Activated CD4-positive, CD25-positive, alpha-beta regulatory T cell treated with anti-CD3 and anti-CD28 coated beads, Interleukin-2, amount 50 U/mL, for 72 hours (primary cell): ENCODE measurements around the gene F11.
"Not testable (repeated sequence)": the region's sequence is repeated elsewhere in the genome, so short reads cannot be mapped to it uniquely, and the experiment has no call there.

Experiments used
- DNase-seq: peaks from one replicate; pipeline ENCODE4 v3.0.0; 2021

F11 gene

DNA sequence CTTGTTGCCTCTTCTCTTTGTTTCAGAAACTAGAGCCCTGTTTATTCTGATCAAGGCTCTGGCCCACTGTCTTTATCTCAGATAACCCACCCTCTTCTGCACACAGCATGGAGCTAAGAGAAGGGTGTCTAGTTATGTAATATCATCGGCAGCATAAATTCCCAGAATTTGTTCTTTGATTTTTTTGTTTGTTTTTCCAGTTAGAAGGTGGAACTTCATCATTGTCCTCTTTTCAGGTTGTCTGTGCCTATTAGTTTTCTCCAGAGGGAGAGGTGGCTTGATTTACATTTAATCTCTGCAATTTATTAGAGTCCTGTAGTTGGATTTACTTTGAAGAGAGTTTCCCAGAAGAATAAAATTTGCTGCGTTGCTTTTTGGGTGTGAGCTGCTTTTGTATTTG is 15.2 kb upstream of the F11 start:
- no peak for DNase-seq

DNA sequence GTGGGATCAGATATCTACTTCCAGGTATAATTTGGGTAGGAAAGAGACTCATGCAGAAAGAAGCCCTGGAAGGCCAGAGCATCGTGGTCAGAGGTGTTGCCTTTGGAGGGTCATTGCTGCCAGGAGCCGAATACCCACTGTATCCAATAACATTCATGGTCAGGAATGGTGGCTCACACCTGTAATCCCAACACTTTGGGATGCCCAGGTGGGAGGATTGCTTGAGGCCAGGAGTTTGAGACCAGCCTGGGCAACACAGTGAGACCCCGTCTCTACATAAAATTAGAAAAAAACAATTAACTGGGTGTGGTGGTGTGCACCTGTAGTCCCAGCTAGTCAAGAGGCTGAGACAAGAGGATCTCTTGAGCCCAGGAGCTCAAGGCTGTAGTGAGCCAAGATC is 10.9 kb upstream of the F11 start:
- no peak for DNase-seq

DNA sequence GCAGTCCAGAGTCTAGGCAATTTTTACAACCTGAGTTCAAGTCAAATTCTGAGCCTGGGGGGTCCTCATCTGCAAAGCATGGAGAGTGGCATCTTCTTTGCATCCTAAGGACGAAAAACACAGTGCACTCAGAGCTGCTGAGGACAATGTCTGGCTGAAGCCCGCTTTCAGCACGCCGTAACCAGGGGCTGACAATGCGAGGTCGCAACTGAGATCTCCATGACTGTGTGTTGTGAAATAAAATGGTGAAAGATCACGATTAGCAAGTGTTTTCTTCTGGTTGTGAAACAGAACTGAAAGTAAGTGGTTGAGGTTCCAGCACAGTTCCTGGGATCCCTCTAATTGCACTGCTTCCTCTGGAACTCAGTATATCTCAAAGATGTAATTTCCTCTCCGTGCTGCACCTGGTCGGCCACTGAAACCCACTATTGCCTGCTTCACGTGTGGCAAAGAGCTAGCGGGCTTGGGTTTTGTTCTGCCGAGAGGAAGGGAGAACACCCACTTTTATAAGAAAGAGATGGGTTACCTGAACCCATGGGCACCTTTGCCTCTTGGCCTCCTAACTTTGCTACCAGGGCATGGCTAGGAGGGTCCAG is 7.7 kb upstream of the F11 start:
- no peak for DNase-seq

- no peak for DNase-seq
Observed at GRCh38 chr4:186260117-186260503, 5.9 kb upstream of the F11 start.

DNA sequence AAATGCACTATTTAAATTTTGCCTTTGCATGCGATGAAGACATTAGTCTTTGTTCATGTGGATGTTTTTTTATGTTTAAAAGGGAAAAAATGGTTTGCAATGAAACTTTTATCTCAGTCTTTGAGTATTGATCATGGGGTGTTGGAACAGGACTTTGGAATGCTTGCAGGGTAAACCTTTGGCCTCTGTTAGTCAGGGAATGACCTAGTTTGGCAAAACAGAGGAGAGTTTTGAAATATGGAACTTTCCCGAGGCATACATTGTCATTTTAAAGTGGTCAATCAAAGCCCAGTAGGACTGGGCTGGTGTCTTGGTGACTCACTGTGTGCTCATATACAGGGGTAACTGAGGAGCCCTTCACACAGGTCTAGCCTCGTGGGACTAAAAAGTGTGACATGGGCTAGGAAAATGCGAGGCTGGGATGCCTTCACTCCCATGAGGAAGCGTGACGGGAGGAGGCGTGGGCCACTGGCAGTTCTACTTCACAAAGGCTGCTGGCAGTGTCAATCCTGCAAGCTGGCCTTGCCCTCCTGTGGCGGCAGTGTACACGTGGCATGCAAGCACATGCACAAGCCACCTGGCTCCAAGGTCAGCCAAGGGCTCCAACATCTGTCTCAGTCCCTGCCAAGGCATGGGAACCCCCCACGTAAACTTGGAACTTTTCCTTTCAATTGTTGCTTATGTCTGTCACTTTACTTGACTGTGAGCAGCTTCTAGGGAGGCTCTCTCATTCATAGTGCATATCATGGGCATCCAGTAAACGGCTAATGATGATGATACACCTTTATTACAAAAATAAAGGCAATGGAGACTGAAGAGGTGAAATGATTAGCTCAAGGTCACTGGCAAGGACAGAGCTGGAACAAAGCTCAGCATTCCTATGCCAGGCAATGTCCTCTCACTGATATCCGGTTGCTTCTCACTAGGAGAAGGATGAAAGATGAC is 5.2 kb upstream of the F11 start:
- no peak for DNase-seq

GRCh38 chr4:186264660-186265059 is 1.3 kb upstream of the F11 start:
- no peak for DNase-seq

GRCh38 chr4:186265250-186265649 is 739 bp upstream of the F11 start:
- not testable (repeated sequence) for DNase-seq

DNA sequence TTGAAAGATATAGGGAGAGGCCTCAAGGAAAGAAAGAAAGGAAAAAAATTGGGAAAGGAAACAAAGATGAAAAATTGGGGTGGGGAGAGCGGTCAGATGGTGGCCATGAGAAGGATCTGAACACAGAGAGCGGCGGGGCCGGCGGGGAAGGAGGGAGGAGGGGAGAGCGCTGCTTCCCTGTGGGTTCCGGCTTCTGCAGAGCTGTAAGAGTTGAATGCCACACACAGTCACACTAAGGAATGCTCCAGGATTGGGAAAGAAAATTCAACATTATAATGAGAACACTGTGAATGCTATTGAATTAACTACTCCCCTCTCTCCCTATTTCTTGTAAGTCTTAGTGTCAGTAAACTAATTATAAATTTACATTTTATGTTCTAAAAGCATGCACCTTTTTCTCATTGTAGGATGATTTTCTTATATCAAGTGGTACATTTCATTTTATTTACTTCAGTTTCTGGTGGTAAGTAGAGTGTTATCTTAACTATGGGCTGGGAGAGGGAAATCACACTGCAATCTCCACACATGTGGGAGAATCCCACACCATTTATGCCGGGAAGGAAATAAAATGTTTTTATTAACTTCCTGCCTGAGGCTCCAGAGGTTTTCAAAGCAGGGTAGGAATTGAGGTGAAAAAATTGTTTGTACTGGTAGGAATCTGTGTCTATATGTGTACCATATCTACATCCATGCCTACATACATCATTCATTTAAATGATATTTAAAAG is 904 bp downstream of the F11 start:
- no peak for DNase-seq

GRCh38 chr4:186271081-186271678 is 5.2 kb downstream of the F11 start:
- no peak for DNase-seq

- no peak for DNase-seq
Observed at GRCh38 chr4:186272699-186273391, 6.9 kb downstream of the F11 start.

DNA sequence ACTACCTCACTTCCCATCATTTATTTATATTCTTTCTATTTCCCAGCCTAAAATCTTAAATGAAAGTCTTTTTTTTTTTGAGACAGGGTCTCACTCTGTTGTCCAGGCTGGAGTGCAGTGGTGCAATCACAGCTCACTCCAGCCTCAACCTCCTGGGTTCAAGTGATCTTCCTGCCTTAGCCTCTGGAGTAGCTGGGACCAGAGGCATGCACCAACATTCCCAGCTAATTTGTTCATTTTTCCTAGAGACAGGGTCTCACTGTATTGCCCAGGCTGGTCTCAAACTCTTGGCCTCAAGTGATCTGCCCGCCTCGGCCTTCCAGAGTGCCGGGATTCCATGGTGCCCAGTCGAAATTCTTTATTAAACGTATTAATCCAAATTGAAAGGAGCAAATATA is 7.4 kb downstream of the F11 start:
- not testable (repeated sequence) for DNase-seq

GRCh38 chr4:186283311-186283710 is 17.3 kb downstream of the F11 start:
- DNase-seq, result no peak

DNA sequence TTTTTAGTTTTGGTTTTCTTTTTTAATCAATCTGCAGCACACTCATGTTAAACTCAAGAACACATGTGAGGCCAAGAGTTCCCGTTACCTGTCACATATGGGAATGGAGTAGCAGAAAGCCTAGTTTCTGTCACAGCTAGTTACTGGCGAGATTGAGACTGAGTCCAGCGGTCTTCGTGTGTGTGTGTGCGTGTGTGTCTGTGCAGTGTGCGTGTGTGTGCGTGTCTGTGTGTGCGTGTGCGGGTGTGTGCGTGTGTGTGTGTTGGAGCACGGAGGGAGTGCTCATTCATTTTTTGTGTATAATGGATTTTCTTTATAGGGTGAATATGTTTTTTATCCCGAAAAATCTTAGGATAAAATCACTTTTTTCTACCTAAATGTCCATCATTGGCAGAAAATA is 19.2 kb downstream of the F11 start:
- no peak for DNase-seq

GRCh38 chr4:186286581-186286980 is 20.6 kb downstream of the F11 start:
- no peak for DNase-seq

DNA sequence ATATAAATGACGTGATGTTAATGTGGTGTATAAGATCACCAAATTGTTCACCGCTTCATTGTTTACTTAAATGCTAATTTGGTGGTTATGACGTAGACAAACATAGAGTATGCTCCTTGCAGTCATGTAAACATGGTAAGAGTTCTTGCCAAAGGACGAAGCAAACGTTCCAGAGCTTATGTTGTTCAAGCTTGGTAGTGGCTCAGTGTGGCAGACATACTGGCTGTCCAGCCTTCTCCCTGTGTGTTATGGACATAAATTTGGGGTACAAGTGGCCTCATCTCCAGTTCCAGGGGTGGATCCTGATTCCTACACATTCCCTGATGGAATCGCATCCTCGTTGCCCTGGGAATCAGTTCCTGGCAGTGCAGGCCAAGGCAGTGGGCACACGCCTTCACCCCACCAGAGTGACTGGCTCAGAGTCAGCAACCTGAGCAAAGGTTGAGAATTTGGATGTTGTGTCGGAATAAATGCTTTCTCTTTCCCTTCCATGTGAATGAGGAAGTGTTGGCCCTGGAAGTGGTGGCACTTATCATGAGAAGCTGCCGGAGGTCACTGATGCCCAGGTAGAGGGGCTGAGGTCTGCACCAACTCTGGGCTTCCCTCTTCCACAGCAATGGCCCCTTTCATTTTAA is 25.4 kb downstream of the F11 start:
- DNase-seq, result no peak

- DNase-seq, result no peak
Observed at GRCh38 chr4:186294160-186294559, 28.2 kb downstream of the F11 start.

DNA sequence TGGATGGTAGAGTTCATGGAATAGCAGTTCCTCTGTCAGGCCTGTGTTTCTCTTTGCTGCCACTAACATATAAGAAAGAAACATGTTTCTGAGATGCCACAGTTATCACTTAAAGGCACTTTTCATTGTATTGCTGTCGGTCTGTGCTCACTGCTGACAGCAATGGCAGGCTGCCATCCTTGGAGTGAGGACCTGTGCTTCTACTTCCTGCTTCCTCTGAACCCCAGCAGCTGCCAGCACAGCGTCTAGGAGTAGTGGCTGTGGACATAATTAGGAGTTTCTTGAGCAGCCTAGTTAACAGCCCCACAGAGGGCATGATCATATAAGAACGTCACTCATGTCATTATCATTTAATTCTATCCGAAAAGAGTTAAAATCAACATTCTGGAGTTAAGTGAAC is 30.5 kb downstream of the F11 start:
- DNase-seq, result no peak

DNA sequence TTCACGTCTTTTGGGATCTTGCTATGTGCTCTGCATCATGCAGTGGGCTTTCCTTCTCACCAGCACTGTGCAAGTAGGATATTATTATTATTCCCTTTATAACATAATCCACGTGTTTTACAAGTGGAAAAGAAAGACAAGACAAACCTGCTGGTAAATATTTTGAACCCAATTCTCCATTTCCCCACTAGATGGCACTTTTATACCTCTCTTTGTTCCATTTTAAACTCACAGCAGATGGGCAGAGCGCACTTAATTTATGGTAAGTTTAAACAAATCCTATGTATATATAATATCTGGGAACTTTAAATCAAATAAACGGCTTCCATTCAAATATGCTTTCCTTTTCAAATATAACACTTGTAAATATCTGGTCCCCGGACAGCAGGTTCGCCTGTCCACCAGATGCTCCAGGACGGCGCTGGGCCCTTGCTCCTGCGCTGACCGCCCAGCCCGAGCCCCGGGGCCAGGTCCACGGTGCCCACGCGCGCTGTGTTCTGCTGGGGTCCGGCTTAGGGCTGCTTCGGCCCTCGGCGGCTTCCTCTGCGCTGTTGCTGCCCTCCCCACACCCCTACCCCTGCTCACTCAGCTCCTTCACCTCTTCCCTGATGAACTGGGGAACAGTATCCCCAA is 31.1 kb downstream of the F11 start:
- DNase-seq, result no peak

DNA sequence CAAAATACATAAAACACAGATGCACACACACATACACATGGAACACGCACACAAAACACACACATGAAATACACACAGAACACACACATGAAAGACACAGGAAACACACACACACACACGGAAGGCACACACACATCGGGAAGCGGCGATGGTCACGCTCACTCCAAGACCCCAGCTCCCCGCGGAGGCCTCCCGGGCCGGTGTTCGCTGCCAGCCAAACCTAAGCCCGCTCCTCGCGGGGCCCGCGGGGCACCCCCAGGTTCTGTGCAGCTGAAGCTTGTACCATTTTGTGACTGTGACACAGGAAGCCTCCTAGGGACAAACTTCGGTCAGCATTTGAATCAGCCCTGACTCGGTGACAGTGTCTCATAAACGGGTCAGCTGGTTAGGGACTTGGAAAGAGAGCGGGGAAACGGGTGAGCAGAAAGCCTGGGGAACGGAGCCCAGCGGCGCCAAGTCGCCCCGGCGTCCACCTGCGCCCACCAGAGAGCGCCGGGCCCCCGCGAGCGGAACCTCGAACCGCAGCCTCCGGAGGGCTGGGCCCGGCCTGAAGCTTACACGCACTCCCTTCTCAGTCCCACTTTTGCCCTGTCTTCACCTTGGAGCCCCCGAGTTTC is 32.1 kb downstream of the F11 start:
- no peak for DNase-seq

GRCh38 chr4:186299291-186299690 is 33.3 kb downstream of the F11 start:
- no peak for DNase-seq

GRCh38 chr4:186300659-186301390 is 34.8 kb downstream of the F11 start:
- DNase-seq, result no peak
